ENCODE data around the gene AFDN.
A peak's percentile ranks its signal among the peaks of the same experiment; 100 is the strongest.

AFDN gene

GRCh38 chr6:168004023-168004422, 177.3 kb downstream of the AFDN start:
- DNase-seq, result no peak

DNA sequence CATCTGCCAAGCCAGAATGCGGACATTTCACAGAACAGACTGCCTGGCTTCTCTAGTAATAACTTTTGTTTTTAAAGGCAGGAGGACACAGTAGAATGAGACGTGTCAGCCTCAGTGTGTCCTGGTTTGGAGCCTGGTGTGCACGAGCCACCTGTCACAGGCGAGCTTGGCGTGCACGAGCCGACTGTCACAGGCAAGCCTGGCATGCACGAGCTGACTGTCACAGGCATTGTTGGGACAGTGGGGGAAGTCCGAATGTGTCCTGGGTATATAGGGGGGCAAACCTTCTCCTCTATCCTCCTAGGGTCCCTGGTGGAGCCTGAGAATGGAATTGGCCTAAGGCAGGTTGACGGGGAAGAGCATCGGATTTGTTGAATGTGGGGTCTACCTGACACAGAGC, 178.2 kb downstream of the AFDN start:
- no peak for DNase-seq

GRCh38 chr6:168005796-168006195, 179.1 kb downstream of the AFDN start:
- DNase-seq, result no peak

GRCh38 chr6:168007592-168008338, 181.1 kb downstream of the AFDN start:
- DNase-seq, result peak; percentile 81 to 90 (median 89)

DNA sequence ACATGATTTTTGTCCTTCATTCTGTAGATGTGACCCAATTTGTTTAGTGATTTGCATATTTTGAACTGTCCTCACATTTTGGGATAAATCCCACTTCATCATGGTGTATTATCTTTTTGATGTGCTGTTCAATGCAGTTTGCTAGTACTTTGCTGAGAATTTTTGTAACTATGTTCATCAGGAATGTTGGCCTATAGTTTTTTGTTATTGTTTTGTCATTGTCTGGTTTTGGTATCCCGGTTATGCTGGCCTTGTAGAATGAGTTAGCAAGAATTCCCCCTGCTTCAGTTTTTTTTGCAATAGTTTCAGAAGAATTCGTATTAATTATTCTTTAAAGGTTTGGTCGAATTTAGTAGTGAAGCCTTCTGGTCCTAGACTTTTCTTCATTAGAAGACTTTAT, 182.6 kb downstream of the AFDN start:
- no peak for DNase-seq

GRCh38 chr6:168011291-168011690, 184.6 kb downstream of the AFDN start:
- no peak for DNase-seq

DNA sequence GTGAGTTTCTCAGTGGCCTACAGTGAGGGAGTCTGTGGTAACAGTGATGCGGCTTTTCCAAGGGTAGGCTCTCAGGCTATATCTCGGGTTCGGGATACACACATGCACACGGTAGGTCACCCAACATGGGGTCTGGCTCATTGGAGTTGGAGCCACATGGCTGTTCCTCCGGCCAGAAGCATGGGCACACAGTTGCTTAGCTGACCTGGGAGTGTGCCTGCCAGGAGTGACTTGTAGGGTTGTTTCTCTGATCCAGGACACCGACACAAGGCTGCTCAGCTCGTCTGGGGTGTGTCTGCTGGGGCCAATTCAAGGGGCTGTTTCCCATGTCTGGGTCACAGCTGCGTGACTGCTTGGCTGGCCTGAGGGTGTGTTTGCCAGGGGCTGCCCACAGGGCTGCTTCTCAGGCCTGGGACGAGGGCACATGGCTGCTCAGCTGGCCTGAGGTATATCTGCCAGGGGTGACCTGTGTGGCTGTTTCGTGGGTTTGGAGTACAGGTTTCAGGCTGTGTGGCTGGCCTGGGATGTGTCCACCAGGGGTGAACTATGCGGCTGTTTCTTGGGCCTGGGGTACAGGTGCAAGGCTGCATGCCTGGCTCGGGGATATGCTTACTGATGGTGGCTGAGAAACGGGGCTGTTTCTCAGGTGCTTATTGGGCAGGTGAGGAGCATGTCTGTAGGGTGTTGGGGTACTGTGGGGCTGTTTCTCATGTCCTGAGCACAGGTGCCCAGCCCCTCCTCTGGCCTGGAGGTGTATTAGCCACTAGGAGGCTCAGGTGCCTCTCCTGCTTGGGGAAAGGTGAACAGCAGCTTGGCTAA, 185.9 kb downstream of the AFDN start:
- no peak for DNase-seq

GRCh38 chr6:168013250-168013915, 186.7 kb downstream of the AFDN start:
- no peak for DNase-seq

DNA sequence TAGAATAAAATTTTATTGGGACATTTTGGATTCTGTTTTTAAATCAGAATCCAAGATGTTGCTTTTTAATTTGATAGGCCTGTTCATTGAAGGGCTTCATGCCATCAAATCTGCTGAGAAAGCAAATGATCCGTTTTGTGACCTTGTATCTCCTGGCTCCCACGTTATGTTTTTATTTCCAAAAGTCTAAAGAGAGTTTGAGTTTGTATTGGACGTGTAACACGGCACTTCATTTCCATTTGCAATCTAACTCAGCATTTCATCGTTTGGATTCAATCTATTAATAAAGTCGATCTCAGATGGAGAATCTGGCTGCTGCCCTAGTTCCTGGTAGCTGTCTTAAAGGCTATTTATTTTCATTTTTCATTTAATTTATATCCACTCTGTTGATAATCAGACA, 187.7 kb downstream of the AFDN start:
- no peak for DNase-seq

- no peak for DNase-seq
Measured at GRCh38 chr6:168015009-168015408, 188.3 kb downstream of the AFDN start.

DNA sequence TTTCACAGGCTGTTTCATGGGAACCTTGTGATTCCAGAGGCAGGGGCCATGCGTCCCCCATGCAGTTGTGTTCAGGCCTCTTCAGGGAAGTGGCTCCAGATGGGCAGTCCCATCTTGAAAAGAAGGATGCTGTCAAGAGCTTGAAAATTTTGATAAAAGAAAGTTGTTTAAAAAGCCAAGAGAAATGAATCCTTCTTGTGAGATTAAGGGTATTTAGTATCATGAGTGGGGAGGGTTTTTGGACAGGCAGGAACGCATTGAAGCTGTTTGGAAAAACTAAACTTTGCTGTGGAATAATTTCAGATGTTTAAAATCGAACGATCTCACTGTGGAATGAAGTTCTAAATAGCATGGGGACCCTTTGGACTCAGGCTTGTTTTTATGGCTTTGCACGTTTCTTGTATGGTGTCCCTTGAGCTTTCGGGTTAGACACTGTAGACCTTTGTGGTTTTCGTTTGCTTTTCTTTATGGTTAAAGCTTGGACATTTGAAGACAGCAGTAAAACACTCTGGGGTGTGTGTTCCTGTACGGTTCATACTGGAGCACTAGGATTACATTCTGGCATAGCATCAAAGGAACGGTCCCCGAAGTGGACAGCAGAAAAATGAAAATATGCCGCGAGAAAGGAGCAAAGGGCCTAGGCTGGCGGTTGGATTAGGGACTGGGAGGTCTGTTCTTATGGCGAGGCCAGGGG, 188.9 kb downstream of the AFDN start:
- DNase-seq, result no peak

GRCh38 chr6:168016176-168016620, 189.5 kb downstream of the AFDN start:
- no peak for DNase-seq

DNA sequence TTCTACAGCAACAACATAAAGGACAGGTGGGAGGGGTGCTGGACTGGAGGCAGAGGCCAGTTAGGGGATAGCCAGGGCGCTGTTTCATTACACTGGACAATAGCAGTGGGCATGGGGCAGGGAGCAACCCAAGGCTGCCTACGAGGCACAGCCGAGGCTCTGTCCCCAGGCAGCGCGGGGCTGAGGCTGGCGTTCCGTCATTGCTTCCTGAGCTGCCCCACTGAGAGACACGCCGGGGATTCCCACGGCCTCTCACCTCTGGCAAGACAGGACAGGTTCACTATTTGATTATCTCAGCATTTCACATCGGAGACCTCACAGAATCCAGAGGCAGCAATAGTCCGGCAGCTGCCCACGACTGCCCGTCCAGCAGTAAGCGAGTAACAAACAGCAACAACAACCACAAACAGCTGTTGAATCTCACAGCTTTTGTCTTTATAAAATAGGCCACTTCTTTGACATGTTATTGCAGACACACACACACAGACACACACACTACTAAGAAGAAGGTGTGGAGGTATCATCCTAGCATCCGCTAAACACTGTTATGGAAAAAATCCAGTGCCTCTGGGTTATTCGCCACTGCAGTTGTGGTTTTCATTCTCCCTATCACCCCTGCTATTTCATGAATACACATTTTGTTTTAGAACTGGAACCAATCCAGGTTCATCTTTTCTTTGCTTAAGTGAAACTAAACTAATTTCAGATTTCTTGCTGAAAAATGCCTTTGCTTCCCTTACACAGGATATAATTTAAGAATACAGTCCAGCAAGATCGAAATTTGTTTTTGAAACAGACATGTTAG, 190.2 kb downstream of the AFDN start:
- DNase-seq, result no peak

DNA sequence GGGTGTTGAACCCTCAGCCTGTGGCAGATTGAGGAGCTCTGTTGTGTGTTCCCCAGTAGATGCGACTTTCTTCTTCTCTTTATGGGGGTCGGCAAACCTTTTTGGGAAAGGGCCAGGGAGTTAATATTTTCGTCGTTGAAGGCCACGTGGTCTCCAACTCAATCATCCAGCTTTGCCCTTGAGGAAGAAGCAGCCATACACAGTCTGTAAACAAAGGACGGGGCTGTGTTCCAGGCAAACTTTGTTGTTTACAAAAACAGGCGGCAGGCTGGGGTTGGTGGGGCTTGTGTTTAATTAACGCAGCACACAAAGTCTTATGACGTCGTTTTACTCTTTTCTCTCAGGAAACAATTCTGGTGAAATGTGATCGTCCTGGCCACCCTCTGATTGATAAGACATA, 190.9 kb downstream of the AFDN start:
- no peak for DNase-seq

- DNase-seq, result no peak
Measured at GRCh38 chr6:168018664-168019063, 192.0 kb downstream of the AFDN start.

- no peak for DNase-seq
Measured at GRCh38 chr6:168020242-168020641, 193.5 kb downstream of the AFDN start.

DNA sequence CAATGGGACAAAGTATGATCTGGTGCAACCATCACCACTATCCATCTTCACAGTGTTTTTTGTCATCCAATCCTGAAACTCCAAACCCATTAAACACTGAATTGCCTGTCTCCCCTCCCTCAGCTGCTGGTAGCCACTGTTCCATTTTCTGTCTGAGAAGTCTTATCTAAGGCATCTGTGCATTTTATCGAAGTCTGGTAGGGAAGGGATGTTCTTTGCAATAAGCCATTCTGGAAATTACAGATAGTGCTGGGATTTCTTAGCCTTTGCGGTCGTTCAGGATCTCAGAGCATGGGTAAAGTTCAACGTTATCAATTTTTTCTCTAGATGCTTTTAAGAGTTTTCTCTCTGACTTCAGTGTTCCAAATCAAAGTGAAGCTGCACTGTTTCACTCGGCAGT, 194.9 kb downstream of the AFDN start:
- no peak for DNase-seq

Data from suppressor macrophage treated with lipopolysaccharide for 1 hour (primary cell).